HG03159 (cell line): ENCODE results near the gene DMRTC1.
"Not testable (repeated sequence)": the region's sequence is repeated elsewhere in the genome, so short reads cannot be mapped to it uniquely, and the experiment has no call there.

ENCODE experiments used
- ATAC-seq: cut with Tn5 transposase; IDR thresholded peaks from one replicate; pipeline ENCODE4 v1.9.1; 2021; ENCODE audit warnings: mild to moderate bottlenecking, moderate library complexity; ENCODE audit not compliant: unreplicated experiment

The DMRTC1 gene, protein sequence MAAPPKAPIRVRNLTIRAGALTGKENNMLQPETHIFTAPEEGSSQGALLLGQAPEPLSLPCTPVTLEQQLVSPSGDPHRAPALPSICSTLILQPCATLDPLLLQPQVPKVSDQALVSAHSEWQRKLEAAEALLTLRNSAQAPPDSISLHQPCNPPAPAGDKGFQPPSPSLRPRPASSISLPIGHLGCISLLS

DNA sequence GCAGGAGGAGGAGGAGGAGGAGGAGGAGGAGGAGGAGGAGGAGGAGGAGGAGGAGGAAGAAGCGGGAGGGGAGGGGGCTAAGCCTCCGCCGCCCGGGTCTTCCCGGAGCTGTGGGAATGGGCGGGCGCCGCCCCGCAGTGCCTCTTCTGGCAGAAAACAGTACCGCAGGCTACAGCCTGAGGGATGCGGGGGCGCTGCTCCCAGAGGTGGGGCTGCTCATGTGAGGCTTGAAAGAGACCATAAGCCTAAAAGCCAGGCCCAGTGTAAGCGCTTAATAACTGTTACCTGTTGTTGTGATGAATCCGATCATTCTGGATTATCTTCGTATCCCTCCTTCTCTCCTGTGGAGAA lies at the start of gene DMRTC1:
DMRTC1 (minus strand) TSS at position 19 of the 351 bp plus-strand sequence. CDS start 68,143 bp downstream, outside the sequence.
- peak; percentile 88 for ATAC-seq

DNA sequence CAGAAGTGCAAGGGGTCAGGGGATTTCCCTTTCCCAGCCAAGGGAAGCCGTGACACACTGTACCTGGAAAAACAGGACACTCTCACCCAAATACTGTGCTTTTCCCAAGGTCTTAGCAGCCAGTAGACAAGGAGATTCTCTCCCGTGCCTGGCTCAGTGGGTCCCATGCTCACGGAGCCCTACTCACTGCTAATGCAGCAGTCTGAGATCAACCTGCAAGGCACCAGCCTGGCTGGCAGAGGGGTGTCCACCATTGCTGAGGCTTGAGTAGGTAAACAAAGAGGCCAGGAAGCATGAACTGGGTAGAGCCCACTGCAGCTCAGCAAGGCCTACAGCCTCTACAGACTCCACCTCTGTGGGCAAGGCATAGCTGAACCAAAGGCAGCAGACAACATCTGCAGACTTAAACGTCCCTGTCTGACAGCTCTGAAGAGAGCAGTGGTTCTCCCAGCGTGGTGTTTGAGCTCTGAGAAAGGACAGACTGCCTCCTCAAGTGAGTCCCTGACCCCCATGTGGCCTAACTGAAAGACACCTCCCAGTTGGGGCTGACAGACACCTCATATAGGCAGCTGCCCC lies 37.3 kb upstream of the DMRTC1 start:
- not testable (repeated sequence) for ATAC-seq

DNA sequence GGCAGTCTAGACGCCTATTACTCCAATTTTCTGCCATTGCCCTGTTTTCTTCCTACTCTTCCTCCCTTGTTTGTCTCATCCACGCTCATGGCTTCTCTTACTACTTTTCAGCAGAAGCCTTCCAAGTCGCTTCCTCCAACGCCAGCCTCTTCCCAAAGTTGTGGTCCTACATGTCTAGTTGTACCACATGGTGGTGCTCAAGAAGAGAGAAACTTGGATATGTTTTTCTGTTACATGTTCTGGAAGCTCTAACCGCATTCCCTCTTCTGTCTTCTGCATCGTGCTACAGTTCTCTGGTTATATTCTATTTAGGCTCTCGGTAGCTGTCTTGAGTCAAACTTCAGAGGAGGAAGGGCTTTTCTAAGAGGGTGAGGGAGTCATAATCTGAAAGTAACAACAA lies 31.2 kb upstream of the DMRTC1 start:
- ATAC-seq = not testable (repeated sequence)

DNA sequence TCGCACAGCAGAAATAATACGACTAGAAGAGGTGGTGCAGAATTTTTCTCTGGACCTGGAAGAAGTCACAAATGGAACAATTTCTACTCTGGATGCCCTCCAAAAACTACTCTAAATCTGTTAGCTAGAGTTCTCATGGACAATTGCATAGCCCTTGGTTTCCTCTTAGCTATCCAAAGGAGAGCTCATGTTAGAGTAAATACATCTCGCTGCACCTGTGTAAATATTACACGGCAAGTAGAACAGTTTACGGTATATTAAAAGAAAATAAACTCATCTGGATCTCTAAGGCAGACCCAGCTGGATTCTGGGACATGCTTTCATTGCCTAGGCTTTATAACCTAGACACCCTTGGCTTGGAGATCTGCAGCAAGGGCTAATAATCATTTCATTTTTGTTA lies 28.2 kb upstream of the DMRTC1 start:
- ATAC-seq = not testable (repeated sequence)

DNA sequence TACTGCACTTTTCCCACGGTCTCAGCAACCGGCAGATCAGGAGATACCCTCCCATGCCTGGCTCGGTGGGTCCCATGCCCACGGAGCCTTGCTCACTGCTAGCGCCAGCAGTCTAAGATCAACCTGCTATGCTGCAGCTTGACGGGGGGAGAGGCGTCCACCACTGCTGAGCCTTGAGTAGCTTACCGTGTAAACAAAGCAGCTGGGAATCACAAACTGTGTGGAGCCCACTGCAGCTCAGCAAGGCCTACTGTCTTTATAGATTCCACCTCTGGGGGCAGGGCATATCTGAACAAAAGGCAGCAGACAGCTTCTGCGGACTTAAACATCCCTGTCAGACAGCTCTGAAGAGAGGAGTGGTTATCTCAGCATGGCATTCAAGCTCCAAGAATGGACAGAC lies 16.3 kb upstream of the DMRTC1 start:
- not testable (repeated sequence) for ATAC-seq

DNA sequence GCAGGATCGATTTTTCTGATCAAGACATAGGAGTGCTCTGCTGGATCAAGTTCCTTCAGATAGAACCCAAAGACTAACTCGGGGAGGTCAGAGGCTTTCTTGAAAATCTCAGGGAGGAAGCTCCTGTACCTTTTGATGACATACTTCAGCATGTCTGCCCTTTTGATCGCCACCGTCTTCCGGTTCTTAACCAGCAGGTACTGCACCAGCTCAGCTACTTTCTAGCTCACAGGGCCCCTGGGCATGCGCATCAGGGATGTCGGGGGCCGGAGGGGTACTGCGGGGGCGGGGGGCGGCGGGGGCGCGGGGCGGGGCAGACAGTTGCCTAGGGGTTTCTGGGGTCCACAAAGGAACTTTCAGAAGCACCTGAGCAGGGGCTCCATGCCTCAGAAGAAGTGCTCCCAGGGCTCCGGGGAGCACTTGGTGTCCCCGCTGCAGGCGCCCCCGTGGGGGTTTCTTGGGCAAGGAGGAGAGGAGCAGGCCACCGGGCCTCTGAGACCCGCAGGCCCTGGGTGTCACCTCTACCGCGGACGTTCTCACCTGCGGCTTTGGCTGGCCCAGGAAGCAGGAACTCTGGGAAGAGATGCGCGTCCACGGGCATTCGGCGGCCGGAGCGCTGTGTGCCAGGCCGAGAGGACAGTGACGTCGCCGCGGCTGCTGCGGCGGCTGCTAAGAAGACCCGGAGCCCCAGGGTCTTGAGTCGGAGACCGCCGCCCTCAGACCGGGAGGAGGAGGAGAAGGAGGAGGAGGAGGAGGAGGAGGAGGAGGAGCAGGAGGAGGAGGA lies 410 bp downstream of the DMRTC1 start:
- ATAC-seq = peak; percentile 59

DNA sequence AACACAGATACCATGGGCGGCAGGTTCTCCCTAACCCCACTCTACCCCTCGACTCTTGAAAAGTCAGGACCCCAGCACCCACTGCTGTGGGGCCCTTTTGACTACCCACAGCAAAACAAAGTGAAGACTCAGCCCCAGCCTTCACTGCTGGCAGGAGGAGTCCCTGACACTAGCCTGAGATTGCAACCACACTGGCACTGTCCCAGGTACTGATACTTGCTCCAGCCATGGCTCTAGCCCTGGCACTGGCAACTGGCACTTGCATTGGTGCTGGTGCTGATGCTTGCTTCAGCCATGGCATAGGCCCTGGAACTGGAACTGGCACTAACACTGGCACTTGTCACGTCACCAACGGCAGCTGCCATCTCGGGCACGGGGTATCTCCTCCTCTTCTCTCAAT lies 1.4 kb downstream of the DMRTC1 start:
- not testable (repeated sequence) for ATAC-seq

DNA sequence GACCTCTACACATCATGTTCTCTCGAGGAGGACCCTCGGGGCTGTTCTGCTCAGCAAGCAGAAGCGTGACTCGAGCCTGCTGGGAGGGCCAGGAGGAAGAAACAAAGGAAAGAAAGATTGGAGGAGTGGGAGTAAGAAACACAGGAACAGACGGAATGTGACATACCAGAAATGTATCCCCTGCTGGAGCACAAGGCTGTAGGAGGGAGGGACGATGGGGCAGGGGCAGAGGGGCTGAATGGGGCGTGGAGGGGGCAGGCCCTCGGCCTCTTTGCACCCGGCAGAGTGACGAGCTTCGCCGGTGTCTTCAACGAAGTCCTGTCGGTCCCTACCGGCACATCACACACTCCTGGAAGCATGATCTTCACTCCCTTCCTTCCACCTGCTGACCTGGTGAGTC lies 5.7 kb downstream of the DMRTC1 start, which contains the start of gene FAM236A:
FAM236A (plus strand) TSS at position 301 of the 400 bp plus-strand sequence; CDS start at position 358, 57 bp downstream.
- ATAC-seq = not testable (repeated sequence)

DNA sequence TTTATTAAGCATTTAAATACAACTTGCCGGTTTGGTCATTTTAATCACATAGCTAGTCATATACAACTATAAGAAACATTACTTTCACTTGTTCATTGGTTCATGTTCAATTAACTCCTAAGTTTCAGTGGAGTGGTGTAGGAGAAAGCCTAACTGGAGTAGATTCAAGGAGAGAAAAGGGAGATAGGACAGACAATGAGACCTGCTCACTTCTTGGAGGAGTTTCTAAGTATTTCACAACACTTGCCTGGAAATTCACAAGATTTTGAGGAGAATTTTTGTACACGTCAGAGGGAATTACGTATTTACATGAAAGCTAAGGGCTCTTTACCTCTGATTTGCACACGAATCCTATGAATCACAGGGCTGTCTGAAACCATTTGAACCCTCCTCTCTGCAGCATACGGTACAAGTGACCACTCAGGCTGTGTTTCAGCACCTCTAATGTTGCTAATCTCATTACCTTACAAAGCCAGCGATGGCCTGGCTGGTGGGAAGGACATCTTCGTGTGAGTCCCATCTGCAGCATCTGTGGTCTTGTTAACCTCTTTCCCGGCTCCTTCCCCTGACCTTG lies 6.7 kb downstream of the DMRTC1 start:
- ATAC-seq = not testable (repeated sequence)

DNA sequence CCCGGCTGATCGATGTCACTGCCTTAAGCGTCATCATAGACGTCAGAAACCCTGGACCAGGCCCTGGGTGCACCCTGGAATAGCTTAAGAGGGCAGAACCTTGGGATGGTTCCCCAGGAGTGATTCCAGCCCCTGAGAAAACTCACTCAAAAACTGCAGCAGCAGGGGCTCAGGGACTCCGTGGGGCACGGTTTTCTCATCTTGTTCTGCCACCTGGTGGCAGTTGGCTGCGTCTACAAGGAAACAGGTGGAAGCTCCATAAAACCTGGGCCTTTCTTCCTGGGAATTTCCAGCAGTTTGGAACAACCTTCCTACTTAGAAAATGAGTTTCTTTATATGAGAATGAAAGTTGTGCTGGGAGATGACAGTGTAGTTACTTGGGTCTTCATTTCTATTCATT lies 7.2 kb downstream of the DMRTC1 start:
- ATAC-seq = not testable (repeated sequence)

DNA sequence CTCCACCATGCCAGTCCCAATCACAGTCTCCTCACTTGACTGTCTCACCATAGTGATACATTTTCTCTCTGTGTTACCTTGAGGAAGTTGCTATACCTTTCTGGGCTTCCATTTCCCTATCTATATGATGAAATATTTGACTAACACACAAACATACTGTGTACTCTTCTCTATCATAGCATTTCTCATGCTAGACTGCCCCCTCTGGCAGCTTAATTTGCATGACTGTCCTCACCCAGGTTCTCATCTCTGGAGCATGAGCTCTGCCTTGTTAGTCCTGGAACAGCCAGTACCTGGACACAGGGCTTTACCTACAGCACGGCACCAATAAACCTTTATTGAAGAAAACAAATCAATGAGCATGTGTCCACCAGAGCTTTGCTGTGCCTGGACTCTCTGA lies 11.4 kb downstream of the DMRTC1 start:
- ATAC-seq = not testable (repeated sequence)

DNA sequence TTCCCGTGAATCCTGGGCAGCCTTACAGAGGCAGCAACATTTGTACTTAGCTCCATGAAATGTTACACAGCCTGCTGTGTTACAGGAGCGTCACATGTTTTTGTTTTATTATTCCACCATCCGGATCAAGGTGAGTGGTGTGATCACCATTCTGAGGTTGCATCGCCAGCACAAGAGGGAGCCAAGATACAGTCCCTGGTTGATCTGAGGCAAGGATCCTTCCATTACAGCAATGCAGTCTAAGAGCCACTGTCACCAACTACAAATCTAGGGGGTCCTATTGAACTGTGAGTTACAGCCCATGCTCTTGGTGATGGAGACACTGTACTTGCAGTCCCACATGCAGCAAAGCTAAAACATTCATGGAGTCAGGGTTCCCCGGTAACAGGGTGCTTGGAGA lies 27.5 kb downstream of the DMRTC1 start:
- not testable (repeated sequence) for ATAC-seq

DNA sequence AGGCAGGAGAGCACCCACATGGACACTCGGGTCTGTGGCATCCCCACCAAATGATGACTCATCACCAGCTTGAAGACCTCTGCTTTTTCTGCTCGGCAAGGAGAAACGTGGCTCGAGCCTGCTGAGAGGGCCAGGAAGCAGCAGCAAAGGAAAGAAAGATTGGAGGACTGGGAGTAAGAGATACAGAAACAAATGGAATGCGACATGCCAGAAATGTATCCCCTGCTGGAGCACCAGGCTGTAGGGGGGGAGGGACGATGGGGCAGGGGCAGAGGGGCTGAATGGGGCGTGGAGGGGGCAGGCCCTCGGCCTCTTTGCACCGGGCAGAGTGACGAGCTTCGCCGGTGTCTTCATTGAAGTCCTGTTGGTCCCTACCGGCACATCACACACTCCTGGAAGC lies 31.3 kb downstream of the DMRTC1 start, which contains the start of gene FAM236C:
FAM236C (plus strand) TSS at position 301 of the 400 bp plus-strand sequence. CDS start 100 bp downstream, outside the sequence.
- not testable (repeated sequence) for ATAC-seq

DNA sequence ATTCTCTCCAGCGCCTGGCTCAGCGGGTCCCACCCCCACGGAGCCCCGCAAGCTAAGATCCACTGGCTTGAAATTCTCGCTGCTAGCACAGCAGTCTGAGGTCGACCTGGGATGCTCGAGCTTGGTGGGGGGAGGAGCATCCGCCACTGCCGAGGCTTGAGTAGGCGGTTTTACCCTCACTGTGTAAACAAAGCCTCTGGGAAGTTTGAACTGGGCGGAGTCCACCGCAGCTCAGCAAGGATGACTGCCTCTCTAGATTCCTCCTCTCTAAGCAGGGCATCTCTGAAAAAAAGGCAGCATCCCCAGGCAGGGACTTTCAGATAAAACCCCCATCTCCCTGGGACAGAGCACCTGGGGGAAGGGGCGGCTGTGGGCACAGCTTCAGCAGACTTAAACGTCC lies 53.9 kb downstream of the DMRTC1 start:
- not testable (repeated sequence) for ATAC-seq

DNA sequence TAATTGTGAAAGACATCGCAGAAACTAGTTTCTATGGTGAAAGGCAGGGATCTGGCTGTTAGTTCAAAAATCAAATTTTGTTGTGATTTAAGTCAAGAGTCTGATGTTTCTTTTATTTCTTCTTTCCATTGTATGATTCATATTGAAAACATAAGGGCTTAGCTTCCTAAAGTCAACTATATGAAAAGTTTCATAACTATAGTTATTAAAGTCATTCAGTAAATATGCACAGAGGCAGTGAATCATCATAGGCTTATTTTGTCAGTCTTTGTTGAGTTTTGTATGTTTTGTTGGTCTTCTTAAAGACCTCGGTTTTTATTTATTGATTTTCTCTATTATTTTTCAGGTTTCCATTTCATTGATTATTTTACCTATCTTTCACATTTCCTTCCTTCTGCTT lies 60.7 kb downstream of the DMRTC1 start:
- not testable (repeated sequence) for ATAC-seq

DNA sequence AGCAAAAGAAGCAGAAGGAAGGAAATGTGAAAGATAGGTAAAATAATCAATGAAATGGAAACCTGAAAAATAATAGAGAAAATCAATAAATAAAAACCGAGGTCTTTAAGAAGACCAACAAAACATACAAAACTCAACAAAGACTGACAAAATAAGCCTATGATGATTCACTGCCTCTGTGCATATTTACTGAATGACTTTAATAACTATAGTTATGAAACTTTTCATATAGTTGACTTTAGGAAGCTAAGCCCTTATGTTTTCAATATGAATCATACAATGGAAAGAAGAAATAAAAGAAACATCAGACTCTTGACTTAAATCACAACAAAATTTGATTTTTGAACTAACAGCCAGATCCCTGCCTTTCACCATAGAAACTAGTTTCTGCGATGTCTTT lies 106.1 kb downstream of the DMRTC1 start:
- not testable (repeated sequence) for ATAC-seq

DNA sequence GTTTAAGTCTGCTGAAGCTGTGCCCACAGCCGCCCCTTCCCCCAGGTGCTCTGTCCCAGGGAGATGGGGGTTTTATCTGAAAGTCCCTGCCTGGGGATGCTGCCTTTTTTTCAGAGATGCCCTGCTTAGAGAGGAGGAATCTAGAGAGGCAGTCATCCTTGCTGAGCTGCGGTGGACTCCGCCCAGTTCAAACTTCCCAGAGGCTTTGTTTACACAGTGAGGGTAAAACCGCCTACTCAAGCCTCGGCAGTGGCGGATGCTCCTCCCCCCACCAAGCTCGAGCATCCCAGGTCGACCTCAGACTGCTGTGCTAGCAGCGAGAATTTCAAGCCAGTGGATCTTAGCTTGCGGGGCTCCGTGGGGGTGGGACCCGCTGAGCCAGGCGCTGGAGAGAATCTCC lies 112.9 kb downstream of the DMRTC1 start:
- not testable (repeated sequence) for ATAC-seq
